ENCODE results near the gene A1CF.

- no peak for TF ChIP-seq CTCF (IDR thresholded peaks at IDR 0.05)
- no peak for TF ChIP-seq POLR2A (IDR thresholded peaks at IDR 0.05)
These were observed 90.9 kb downstream of the A1CF start for GRCh38 chr10:50794490-50794889.
